ENCODE results near the gene WDFY4. TPM values are rescaled to one million over a fixed set of nuclear protein-coding genes. Genes with fewer than 3 reads are reported as not detected.
"Not testable (repeated sequence)": the region's sequence is repeated elsewhere in the genome, so short reads cannot be mapped to it uniquely, and the experiment has no call there.

Gene WDFY4
- 1 to 10 TPM; 1.6 to 4.8 (median 2.6) TPM for polyA plus RNA-seq (ENCODE audit: insufficient read length in 10 of 10)
- long read RNA-seq, donor 1: 0 reads
- long read RNA-seq, donor 2: 0 reads
- long read RNA-seq, donor 3: 0 reads
- long read RNA-seq, donor 4: 0 reads
- long read RNA-seq, donor 5: 0 reads
- long read RNA-seq, donor 6: 0 reads
- long read RNA-seq, donor 7: 0 reads
- long read RNA-seq, donor 8: 0 reads
- long read RNA-seq, donor 9: 0 reads

- DNase-seq: peak in 1 of 3 donors; percentile 33
Measured at GRCh38 chr10:48684792-48685623, at the start of gene WDFY4. Gene WDFY4, plus strand, starts transcription at chr10:48684873. Its CDS starts 24,860 bp downstream, at chr10:48709733.

DNA sequence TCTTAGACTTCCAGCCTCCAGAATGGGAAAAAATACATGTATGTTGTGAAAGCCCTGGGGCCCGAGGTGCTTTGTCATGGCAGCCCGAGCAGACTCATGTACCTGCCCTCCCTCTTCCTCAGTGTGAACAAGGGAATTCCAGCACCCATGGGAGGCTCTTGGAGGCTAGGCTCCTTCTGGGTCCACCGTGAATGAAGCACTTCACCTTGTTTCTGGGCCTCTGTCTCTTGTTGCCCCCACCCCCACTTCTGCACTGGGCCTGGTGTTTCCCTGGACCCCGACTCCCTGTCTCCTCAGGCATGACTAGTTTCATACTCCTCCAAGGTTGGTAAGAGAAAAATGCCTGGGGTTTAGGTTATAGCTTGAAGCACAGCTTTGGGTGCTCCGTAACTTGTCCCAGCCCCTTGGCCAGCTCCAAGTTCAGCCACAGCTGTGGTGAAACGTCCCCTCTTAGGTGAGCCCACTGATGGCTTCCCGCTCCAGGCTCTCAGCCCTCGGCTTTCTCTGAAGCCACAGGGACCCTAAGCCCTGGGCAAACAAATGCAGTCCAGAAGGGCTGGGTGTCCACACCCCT lies 49.6 kb upstream of the WDFY4 start:
- DNase-seq: no peak

GRCh38 chr10:48636231-48636630 lies 48.4 kb upstream of the WDFY4 start:
- DNase-seq: no peak

DNA sequence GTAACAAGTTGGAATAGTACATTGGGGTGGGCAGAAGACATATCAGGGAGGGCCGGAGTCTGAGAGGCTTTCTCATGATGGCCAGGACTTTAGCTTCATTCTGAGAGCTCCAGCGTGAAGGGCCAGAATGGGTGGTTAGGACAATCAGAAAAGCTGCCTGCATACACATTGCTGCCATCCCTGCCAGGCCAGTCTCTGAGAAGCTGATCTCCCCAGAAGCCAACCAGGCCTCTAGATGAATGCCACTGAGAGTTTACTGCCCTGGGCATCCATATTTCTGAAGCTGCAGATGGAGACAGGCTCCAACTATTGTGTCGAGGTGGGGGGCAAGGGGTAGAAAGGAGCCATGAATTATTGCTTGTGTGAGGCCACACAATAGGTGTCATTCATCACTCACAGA lies 47.8 kb upstream of the WDFY4 start:
- DNase-seq: no peak

DNA sequence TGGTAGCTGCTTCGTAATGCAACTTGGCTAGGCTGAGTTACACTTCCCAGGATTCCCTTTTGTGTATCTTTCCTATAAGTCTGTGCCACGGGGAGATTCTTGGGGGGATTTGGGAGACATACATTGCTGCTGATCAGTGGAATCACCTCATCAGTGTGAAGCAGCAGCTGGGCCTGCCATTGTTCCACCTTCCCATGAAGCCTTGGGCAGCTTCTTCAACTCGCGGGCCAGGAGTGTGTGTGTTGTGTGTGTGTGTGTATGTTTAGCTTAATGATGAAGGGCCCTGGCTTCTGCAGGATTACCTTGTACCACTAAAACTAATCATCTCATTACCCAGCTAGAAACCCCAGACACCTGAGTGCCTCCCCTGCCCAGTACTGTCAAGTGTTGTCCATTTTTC lies 46.5 kb upstream of the WDFY4 start:
- DNase-seq: no peak

- no peak for DNase-seq
Measured at GRCh38 chr10:48638739-48639527, 45.7 kb upstream of the WDFY4 start.

DNA sequence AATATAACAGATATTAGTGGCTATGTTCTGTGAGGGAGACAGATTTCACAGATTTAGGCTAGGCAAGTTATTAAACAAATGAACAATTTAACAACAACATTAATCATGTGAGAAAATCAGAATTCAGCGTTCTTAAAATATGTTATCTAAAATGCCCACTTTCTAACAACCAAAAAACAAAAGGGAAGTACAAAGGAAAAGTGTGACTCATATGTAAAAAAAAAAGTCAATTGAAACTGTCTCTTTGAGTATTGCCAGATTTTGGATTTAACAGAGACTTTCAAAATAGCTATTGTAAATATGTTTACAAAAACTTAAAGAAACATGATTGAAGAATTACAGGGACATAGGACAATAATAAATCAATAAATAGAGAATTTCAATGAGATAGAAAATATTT lies 45.0 kb upstream of the WDFY4 start:
- DNase-seq: no peak

GRCh38 chr10:48640326-48640725 lies 44.3 kb upstream of the WDFY4 start:
- DNase-seq: no peak

DNA sequence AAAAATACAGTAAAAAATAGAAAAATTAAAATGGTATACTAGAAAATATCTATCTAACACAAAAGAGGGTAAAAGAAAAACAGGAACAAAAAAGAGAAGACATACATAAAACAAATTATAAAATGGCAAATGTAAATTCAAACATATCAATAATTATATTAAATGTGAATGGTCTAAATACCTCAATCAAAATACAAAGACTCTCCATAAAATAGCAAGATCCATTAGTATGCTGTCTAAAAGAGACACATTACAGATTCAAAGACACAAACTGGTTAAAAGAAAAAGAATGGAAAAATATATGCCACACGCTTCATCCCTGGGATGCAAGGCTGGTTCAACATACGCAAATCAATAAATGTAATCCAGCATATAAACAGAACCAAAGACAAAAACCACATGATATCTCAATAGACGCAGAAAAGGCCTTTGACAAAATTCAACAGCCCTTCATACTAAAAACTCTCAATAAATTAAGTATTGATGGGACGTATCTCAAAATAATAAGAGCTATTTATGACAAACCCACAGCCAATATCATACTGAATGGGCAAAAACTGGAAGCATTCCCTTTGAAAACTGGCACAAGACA lies 43.5 kb upstream of the WDFY4 start:
- not testable (repeated sequence) for DNase-seq

DNA sequence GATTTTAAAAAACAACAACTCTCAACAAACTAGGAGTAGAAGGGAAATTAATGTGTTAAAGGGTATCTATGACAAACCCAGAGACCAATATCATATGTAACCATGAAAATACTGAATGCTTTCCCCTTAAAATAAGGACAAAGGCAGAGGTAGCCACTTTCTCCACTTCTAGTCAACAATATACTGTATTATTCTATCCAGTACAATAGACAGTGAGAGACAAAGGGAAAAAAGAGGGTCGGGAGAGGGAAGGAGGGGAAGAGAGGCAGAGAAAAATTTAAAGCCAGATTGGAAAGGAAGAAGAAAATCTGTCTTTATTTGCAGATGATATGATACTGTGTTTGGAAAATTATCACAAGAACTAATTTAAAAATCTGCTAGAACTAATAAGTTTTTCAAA lies 39.1 kb upstream of the WDFY4 start:
- no peak for DNase-seq

GRCh38 chr10:48647073-48647472 lies 37.6 kb upstream of the WDFY4 start:
- not testable (repeated sequence) for DNase-seq

GRCh38 chr10:48648172-48648942 lies 36.3 kb upstream of the WDFY4 start:
- DNase-seq: no peak

DNA sequence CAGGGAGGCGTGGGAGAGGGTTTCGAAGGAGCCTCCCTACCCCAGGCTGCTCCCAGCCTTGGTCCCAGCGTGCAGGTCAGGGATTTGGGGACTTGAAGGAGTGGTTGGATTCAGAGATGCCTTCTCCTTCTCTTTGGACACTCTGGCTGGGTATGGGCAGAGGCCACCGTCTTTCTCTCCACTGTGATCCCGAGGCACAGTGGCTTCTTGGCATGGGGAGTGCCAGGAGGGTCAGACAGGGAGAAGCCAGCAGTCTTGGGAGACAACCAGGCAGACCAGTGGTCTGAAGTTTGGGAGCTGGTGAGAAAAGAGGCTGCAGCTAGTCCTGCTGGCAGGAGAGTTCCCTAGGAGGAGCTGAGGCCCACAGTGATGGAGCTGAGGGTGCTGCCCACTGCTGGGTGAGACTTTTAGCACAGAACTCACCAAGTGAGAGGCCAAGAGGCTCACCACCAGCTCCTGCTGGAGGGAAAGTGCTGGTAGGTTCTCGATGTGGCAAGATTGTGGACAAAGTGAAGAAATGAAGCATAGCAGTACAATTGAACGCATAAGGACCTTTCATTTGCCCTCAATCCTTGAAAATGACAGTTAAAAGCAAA lies 35.2 kb upstream of the WDFY4 start:
- DNase-seq: no peak

GRCh38 chr10:48651293-48651692 lies 33.4 kb upstream of the WDFY4 start:
- no peak for DNase-seq

- no peak for DNase-seq
Measured at GRCh38 chr10:48651839-48652238, 32.8 kb upstream of the WDFY4 start.

DNA sequence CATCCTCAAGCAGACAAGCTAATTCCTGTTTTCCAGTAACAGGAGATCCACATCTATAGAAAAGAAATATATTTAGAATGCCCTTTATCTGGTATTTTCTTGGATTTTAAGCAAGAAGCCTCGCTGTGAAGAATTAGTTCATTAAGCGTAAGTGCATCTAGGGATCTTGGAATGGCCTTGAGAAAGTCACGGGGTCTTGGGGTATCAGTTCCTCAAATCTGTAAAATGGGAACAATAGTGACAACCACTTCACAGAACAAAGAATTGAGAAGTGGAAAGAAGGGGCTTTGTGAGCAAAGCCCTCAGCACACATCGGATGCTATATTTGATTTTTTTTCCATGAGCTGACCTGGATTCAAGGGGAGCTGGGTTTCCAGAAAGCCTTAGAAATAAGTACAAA lies 32.3 kb upstream of the WDFY4 start:
- DNase-seq: no peak

- no peak for DNase-seq
Measured at GRCh38 chr10:48653347-48653746, 31.3 kb upstream of the WDFY4 start.

DNA sequence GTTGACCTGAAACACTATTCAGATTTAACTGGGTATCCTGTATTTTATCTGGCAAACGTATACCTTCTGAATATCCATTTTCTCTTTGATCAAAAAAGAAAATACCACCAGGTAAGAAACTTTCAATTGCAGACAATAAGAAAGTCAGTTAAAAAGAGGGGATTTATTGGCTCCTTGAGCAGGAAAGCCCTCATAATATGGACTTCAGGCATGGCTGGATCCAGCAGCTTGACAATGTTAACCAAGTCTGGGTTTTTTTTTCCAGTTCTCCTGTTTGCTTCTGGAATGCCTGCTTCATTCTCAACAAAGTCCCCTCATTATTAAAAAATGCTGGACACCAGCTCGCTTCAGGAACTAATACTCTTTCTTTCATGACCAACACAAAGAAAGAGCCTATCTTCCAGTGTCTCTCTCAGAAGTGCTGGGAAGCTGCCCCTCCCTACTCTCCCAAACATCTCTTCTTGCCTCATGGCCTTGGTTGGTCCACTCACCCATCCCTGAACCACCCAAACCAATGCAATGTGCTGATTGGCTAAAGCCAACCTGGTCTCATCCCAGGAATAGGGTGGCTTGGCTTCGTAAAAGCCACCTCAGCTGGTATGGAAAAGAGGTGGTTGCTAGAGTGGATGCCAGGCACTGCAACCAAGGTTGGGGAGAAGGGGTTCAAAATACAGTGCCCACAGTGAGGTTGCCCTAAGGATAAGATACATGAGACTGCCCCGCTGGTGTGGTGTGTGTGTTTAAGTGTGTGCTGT lies 30.6 kb upstream of the WDFY4 start:
- DNase-seq: no peak

GRCh38 chr10:48655411-48656240 lies 29.0 kb upstream of the WDFY4 start:
- peak in 1 of 3 donors; percentile 36 for DNase-seq

Measured in muscle of back (tissue), 13 donors.